IMR-90 (cell line): ENCODE data around the gene ZNF530. TPM values are rescaled to one million over a fixed set of nuclear protein-coding genes. Genes with fewer than 3 reads are reported as not detected.

Experiments used
- ATAC-seq: fragments of 200-7000 bp; cut with Tn5 transposase; 2 replicates; pipeline ENCODE4 v1.9.1; 2020; ENCODE audit warnings: low read depth, mild to moderate bottlenecking, moderate library complexity
- BruUV-seq: library from RNA; stranded (reverse); fragments of 400-500 nt; replicated peaks from 2 replicates; lab custom pipeline; 2021; lab: Mats Ljungman, UMichigan
- CTCF ChIA-PET: fragments of 300-600 bp; formaldehyde crosslinking; extraction: SDS; loops from one replicate; lab custom pipeline; 2021; ENCODE audit warnings: antibody characterized with exemption; lab: Yijun Ruan, JAX
- POLR2A ChIA-PET: fragments of 300-600 bp; sonication (Branson Sonifier 250); formaldehyde crosslinking; loops from one replicate; lab custom pipeline; 2022; ENCODE audit warnings: antibody characterized with exemption; ENCODE audit not compliant: unreplicated experiment; lab: Charles Lee
- DNase-seq: peaks from one replicate; pipeline ENCODE4 v3.0.0; 2013
- H2AFZ ChIP-seq: replicated peaks from 2 replicates; pipeline ENCODE3; 2013; ENCODE audit warnings: low read length, mild to moderate bottlenecking; ENCODE audit not compliant: poor library complexity
- H2AK5ac ChIP-seq: 2 replicates; pipeline ENCODE4 v1.6.1; 2013; ENCODE audit warnings: low read depth, low read length, inconsistent platforms
- H2AK9ac ChIP-seq: replicated peaks from 2 replicates; pipeline ENCODE3; 2013; ENCODE audit warnings: mild to moderate bottlenecking, low read depth, low read length, moderate library complexity; ENCODE audit not compliant: poor library complexity
- H2BK120ac ChIP-seq: 2 replicates; pipeline ENCODE4 v1.6.1; 2013; ENCODE audit warnings: low read depth, low read length, inconsistent platforms
- H2BK15ac ChIP-seq: 3 replicates; pipeline ENCODE4 v1.6.1; 2013; ENCODE audit warnings: low read depth, low read length, inconsistent platforms
- H2BK20ac ChIP-seq: 2 replicates; pipeline ENCODE4 v1.6.1; 2013; ENCODE audit warnings: low read depth, mild to moderate bottlenecking, inconsistent platforms, low read length, moderate library complexity
- H2BK5ac ChIP-seq: 2 replicates; pipeline ENCODE4 v1.6.1; 2013; ENCODE audit warnings: mild to moderate bottlenecking, low read depth, low read length, inconsistent platforms; ENCODE audit not compliant: poor library complexity, severe bottlenecking
- H3K14ac ChIP-seq: replicated peaks from 2 replicates; pipeline ENCODE4 v1.6.1; 2013; ENCODE audit warnings: low read depth, low read length, inconsistent platforms
- H3K18ac ChIP-seq: 2 replicates; pipeline ENCODE4 v1.6.1; 2013; ENCODE audit warnings: low read depth, low read length, control low read depth
- H3K23ac ChIP-seq: 2 replicates; pipeline ENCODE4 v1.6.1; 2013; ENCODE audit warnings: low read depth, low read length, inconsistent platforms
- H3K27ac ChIP-seq: 2 replicates; pipeline ENCODE4 v1.5.1; 2013; ENCODE audit warnings: mild to moderate bottlenecking, control low read depth, low read length; ENCODE audit not compliant: insufficient read depth
- H3K27me3 ChIP-seq: 2 replicates; pipeline ENCODE4 v1.6.1; 2013; ENCODE audit warnings: low read length; ENCODE audit not compliant: control insufficient read depth, insufficient read depth
- H3K36me3 ChIP-seq: 2 replicates; pipeline ENCODE4 v1.6.1; 2013; ENCODE audit warnings: low read length, mixed read lengths; ENCODE audit not compliant: control insufficient read depth, insufficient read depth
- H3K4ac ChIP-seq: 2 replicates; pipeline ENCODE4 v1.6.1; 2013; ENCODE audit warnings: low read depth, low read length, inconsistent platforms
- H3K4me1 ChIP-seq: 2 replicates; pipeline ENCODE4 v1.6.1; 2013; ENCODE audit warnings: low read length, mixed read lengths; ENCODE audit not compliant: control insufficient read depth, insufficient read depth
- H3K4me2 ChIP-seq: 2 replicates; pipeline ENCODE4 v1.6.1; 2013; ENCODE audit warnings: low read depth, mild to moderate bottlenecking, control low read depth, low read length, moderate library complexity
- H3K4me3 ChIP-seq: 2 replicates; pipeline ENCODE4 v1.5.1; 2013; ENCODE audit warnings: low read depth, mild to moderate bottlenecking, control low read depth, low read length, moderate library complexity; ENCODE audit not compliant: insufficient read depth
- H3K56ac ChIP-seq: 2 replicates; pipeline ENCODE4 v1.6.1; 2013; ENCODE audit warnings: low read length, inconsistent platforms; ENCODE audit not compliant: insufficient read depth; ENCODE audit errors: extremely low read depth
- H3K79me1 ChIP-seq, 2 experiments: 2 replicates each; pipeline ENCODE4 v1.6.1; 2013; ENCODE audit warnings: low read length in 2 of 2, inconsistent platforms in 1 of 2, low read depth in 1 of 2
- H3K9ac ChIP-seq: 2 replicates; pipeline ENCODE4 v1.6.1; 2013; ENCODE audit warnings: low read depth, low read length, control low read depth
- H3K9me1 ChIP-seq: 2 replicates; pipeline ENCODE4 v1.6.1; 2013; ENCODE audit warnings: low read length, inconsistent platforms; ENCODE audit not compliant: insufficient read depth
- H3K9me3 ChIP-seq: 2 replicates; pipeline ENCODE4 v1.6.1; 2013; ENCODE audit warnings: low read length; ENCODE audit not compliant: control insufficient read depth, insufficient read depth
- H4K20me1 ChIP-seq: 2 replicates; pipeline ENCODE4 v1.6.1; 2013; ENCODE audit warnings: low read length, inconsistent platforms; ENCODE audit not compliant: insufficient read depth
- H4K5ac ChIP-seq: 2 replicates; pipeline ENCODE4 v1.6.1; 2013; ENCODE audit warnings: mild to moderate bottlenecking, low read depth, low read length, control low read depth
- H4K8ac ChIP-seq, 2 experiments: 2 replicates each; pipeline ENCODE4 v1.6.1; 2013; ENCODE audit warnings: low read depth in 2 of 2, low read length in 2 of 2, control low read depth in 1 of 2, inconsistent platforms in 1 of 2
- H4K91ac ChIP-seq: 2 replicates; pipeline ENCODE4 v1.6.1; 2013; ENCODE audit warnings: low read depth, low read length, inconsistent platforms; ENCODE audit not compliant: insufficient read depth
- MAZ ChIP-seq: IDR thresholded peaks from 2 replicates; pipeline ENCODE4 v1.6.1; 2012; ENCODE audit warnings: low read depth, mild to moderate bottlenecking, low read length, improper control_type of control experiment, moderate library complexity, borderline replicate concordance
- MXI1 ChIP-seq: IDR thresholded peaks from 2 replicates; pipeline ENCODE4 v1.6.1; 2012; ENCODE audit warnings: low read depth, mild to moderate bottlenecking, low read length, moderate library complexity, borderline replicate concordance
- POLR2A ChIP-seq: IDR thresholded peaks from 2 replicates; pipeline ENCODE4 v1.6.1; 2012; ENCODE audit warnings: mild to moderate bottlenecking, low read depth, low read length
- RCOR1 ChIP-seq: IDR thresholded peaks from 2 replicates; pipeline ENCODE4 v1.6.1; 2012; ENCODE audit warnings: mild to moderate bottlenecking, low read length, improper control_type of control experiment; ENCODE audit not compliant: insufficient replicate concordance
- RFX5 ChIP-seq: IDR thresholded peaks from 2 replicates; pipeline ENCODE4 v1.8.0; 2012; ENCODE audit warnings: low read depth, mild to moderate bottlenecking, low read length, moderate library complexity
- SMC3 ChIP-seq: fragments of 150-350 bp; IDR thresholded peaks from 2 replicates; pipeline ENCODE4 v1.6.1; 2016; ENCODE audit warnings: low read depth, mild to moderate bottlenecking, antibody characterized with exemption, low read length, moderate library complexity
- WGBS, 2 experiments: methylation state at CpG; one replicate each; pipeline versions ENCODE4 v1.1.5 to v1.1.7; 2013; ENCODE audit warnings: missing lambda C conversion rate in 2 of 2; ENCODE audit not compliant: insufficient read length in 1 of 2; ENCODE audit errors: extremely low coverage in 2 of 2; 5-methylcytosine and 5-hydroxymethylcytosine counted together
- dilution Hi-C: fragments of 300-500 bp; cut with HindIII; formaldehyde crosslinking; loops from one replicate; pipeline ENCODE4 v1.14.3; 2018; ENCODE audit warnings: low sequenced_read_pairs; ENCODE audit not compliant: unreplicated experiment
- in situ Hi-C: fragments of 300-500 bp; cut with MboI; formaldehyde crosslinking; loops from 3 replicates; pipeline ENCODE4 v1.14.3; 2019; ENCODE audit warnings: low sequenced_read_pairs, inconsistent platforms, mixed read lengths
- intact Hi-C: fragments of 100-400 bp; cut with micrococcal nuclease; formaldehyde crosslinking; loops from 2 replicates; pipeline ENCODE4 v1.10.0; 2022
- polyA plus RNA-seq, 3 experiments: library from polyadenylated mRNA; depleted of rRNA; stranded (reverse); fragments of >200 nt; gene quantifications; 2 replicates each; pipeline ENCODE4 v1.2.3, GENCODE V29; 2012; ENCODE audit warnings: low replicate concordance in 1 of 3
- total RNA-seq: library from RNA; depleted of rRNA; stranded (reverse); fragments of >200 nt; gene quantifications from 2 replicates; pipeline ENCODE4 v1.2.3, GENCODE V29; 2012
- TF ChIP-seq, protein P1 (sequence below): fragments of 150-350 bp; IDR thresholded peaks from 2 replicates; pipeline ENCODE4 v1.6.1; 2017; ENCODE audit warnings: mild to moderate bottlenecking, antibody characterized with exemption, low read length, low read depth
- TF ChIP-seq, protein P2 (sequence below): fragments of 150-350 bp; IDR thresholded peaks from 2 replicates; pipeline ENCODE4 v1.6.1; 2016; ENCODE audit warnings: low read depth, mild to moderate bottlenecking, low read length, moderate library complexity, borderline replicate concordance

Gene ZNF530
- total and polyA plus RNA-seq, 2 of the 4 experiments (the other 2 are of a cell fraction), result 2.9 to 6.6 TPM

DNA sequence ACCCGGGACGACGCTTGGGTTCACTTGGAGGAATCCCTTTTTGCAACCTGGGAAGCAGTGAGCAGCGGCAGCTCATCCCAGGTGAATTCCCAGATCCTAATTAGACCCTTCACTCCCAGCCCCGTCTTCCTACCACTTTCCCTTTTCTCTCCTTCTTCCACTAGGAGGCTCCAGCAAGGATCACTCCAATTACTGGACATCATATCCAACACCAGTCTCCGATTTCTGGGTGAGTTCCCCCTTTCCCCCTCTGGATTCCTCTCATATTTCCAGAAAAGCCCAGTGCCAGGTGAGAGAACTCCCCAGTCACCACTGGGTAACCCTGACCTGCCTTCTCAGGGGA, 51.9 kb downstream of the ZNF530 start:
- H3K27ac ChIP-seq, result no peak overlapping the region

More for the DNA sequence above, 51.9 kb downstream of the ZNF530 start:
- in situ Hi-C loops (no loop called here), intact Hi-C loops (no loop called here), dilution Hi-C loops (no loop called here)
- Histone ChIP-seq H2BK120ac (no peak overlapping the region), H3K14ac (no peak overlapping the region), H2BK20ac (no peak overlapping the region), H3K27me3 (no peaks in the 10 kb centered on the region), H2AK5ac (no peak overlapping the region), H3K18ac (no peak overlapping the region), H4K91ac (no peak overlapping the region), H3K36me3 (no peaks in the 10 kb centered on the region), H3K23ac (no peak overlapping the region), H3K9me3 (peaks cover 9% of the 10 kb centered on the region), H3K4me2 (no peak overlapping the region), H2BK15ac (no peak overlapping the region), H4K5ac (no peak overlapping the region), H2AK9ac (no peak overlapping the region), H3K79me1 (no peaks in the 10 kb centered on the region), H3K4me1 (no peaks in the 10 kb centered on the region), H2AFZ (no peak overlapping the region), H4K20me1 (no peaks in the 10 kb centered on the region), H3K4ac (no peak overlapping the region), H4K8ac (no peak overlapping the region), H3K56ac (no peak overlapping the region), H3K4me3 (no peak overlapping the region), H3K9me1 (no peaks in the 10 kb centered on the region), H3K9ac (no peak overlapping the region), H2BK5ac (no peak overlapping the region)
- WGBS, 2 experiments, result 33% methylated on average over 1 of the region's 6 CpGs; no CpG with 5 or more reads in 1 of the 2 experiments
- no TSS peak for BruUV-seq
- ATAC-seq, result no peak
- TF ChIP-seq SMC3, result no peak
- TF ChIP-seq, protein P1, sequence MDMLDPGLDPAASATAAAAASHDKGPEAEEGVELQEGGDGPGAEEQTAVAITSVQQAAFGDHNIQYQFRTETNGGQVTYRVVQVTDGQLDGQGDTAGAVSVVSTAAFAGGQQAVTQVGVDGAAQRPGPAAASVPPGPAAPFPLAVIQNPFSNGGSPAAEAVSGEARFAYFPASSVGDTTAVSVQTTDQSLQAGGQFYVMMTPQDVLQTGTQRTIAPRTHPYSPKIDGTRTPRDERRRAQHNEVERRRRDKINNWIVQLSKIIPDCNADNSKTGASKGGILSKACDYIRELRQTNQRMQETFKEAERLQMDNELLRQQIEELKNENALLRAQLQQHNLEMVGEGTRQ, result no peak
- TF ChIP-seq POLR2A, result no peak
- TF ChIP-seq RCOR1, result no peak
- TF ChIP-seq MAZ, result no peak
- TF ChIP-seq, protein P2, sequence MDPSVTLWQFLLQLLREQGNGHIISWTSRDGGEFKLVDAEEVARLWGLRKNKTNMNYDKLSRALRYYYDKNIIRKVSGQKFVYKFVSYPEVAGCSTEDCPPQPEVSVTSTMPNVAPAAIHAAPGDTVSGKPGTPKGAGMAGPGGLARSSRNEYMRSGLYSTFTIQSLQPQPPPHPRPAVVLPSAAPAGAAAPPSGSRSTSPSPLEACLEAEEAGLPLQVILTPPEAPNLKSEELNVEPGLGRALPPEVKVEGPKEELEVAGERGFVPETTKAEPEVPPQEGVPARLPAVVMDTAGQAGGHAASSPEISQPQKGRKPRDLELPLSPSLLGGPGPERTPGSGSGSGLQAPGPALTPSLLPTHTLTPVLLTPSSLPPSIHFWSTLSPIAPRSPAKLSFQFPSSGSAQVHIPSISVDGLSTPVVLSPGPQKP, result no peak
- no peak for TF ChIP-seq MXI1
- no peak for TF ChIP-seq RFX5
- POLR2A ChIA-PET, result no interaction called here
- no peak for DNase-seq
- CTCF ChIA-PET, result no interaction called here
